Measurements from ENCODE around the gene ATP6AP1.
"Not testable (repeated sequence)": the region's sequence is repeated elsewhere in the genome, so short reads cannot be mapped to it uniquely, and the experiment has no call there.

DNA sequence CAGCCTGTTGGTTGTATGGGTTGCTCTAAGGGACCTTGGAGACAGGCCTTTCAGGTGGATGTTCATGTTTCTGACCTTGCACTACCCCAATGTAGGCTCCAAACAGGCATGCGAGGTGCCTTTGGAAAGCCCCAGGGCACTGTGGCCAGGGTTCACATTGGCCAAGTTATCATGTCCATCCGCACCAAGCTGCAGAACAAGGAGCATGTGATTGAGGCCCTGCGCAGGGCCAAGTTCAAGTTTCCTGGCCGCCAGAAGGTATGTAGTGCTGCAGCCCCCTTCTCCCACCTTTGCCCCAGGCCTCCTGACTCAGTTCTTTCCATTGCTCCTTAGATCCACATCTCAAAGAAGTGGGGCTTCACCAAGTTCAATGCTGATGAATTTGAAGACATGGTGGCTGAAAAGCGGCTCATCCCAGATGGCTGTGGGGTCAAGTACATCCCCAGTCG, 28.1 kb upstream of the ATP6AP1 start:
- TF ChIP-seq, protein P1, sequence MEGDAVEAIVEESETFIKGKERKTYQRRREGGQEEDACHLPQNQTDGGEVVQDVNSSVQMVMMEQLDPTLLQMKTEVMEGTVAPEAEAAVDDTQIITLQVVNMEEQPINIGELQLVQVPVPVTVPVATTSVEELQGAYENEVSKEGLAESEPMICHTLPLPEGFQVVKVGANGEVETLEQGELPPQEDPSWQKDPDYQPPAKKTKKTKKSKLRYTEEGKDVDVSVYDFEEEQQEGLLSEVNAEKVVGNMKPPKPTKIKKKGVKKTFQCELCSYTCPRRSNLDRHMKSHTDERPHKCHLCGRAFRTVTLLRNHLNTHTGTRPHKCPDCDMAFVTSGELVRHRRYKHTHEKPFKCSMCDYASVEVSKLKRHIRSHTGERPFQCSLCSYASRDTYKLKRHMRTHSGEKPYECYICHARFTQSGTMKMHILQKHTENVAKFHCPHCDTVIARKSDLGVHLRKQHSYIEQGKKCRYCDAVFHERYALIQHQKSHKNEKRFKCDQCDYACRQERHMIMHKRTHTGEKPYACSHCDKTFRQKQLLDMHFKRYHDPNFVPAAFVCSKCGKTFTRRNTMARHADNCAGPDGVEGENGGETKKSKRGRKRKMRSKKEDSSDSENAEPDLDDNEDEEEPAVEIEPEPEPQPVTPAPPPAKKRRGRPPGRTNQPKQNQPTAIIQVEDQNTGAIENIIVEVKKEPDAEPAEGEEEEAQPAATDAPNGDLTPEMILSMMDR (IDR thresholded peaks at IDR 0.05) = not testable (repeated sequence)
- not testable (repeated sequence) for TF ChIP-seq POLR2AphosphoS5 (IDR thresholded peaks at IDR 0.05; ENCODE audit: low read depth, low read length); REST (IDR thresholded peaks at IDR 0.05; ENCODE audit: insufficient read depth in 1 of 2, low read depth in 2 of 2, low read length in 1 of 2); TCF7L2 (IDR thresholded peaks at IDR 0.05; ENCODE audit: low read depth, low read length); SIN3A (IDR thresholded peaks at IDR 0.05; ENCODE audit: borderline replicate concordance, insufficient read depth, low read depth, low read length)
